OCI-LY1 (cell line): ENCODE data around the gene ZNF618.

Source experiments
- EZH2 ChIP-seq: fragments of 200-600 bp; sonication (generic), shearing (Covaris generic); IDR thresholded peaks from 2 replicates; pipeline ENCODE4 v1.8.0; 2017; ENCODE audit warnings: borderline replicate concordance, mixed run types, mild to moderate bottlenecking, antibody characterized with exemption, low read length, moderate library complexity, mixed read lengths
- TF ChIP-seq, protein P1 (sequence below): fragments of 200-600 bp; sonication (generic), shearing (Covaris generic); IDR thresholded peaks from 2 replicates; pipeline ENCODE4 v1.5.1; 2017; ENCODE audit warnings: mild to moderate bottlenecking, antibody characterized with exemption, low read length, moderate library complexity, mixed read lengths

DNA sequence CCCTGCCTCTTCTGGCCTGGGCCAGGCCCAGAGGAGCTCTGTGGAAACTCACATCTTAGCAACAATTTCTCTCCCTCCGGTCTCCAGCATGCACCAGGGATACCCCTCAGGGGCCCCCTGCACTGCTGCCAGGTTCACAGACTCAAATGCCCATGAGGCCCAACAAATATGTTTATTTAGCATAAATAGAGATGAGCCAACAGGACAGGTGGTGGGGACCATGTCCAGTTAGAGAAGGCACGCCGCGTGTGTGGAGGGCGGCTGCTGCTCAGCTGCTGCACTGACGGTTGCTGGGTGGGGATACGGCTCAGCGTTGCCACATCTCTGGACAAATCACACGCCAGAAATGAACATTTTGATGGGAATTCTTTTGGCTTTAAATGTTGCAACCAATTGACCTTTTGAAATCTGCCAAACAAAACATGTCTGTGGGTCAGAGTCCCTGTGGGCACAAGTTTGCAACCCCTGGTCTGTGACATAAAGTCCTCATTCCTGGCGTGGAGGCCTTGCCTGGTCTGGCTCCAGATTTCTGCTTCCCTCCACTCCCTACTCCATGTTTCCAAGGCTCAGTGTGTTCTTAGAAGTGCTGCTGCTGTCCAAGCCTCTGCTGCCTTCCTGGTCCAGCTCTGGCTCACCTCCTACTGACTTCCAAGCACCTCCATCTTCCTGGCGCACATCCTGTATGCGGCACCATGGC lies 113.1 kb downstream of the ZNF618 start:
- TF ChIP-seq, protein P1, sequence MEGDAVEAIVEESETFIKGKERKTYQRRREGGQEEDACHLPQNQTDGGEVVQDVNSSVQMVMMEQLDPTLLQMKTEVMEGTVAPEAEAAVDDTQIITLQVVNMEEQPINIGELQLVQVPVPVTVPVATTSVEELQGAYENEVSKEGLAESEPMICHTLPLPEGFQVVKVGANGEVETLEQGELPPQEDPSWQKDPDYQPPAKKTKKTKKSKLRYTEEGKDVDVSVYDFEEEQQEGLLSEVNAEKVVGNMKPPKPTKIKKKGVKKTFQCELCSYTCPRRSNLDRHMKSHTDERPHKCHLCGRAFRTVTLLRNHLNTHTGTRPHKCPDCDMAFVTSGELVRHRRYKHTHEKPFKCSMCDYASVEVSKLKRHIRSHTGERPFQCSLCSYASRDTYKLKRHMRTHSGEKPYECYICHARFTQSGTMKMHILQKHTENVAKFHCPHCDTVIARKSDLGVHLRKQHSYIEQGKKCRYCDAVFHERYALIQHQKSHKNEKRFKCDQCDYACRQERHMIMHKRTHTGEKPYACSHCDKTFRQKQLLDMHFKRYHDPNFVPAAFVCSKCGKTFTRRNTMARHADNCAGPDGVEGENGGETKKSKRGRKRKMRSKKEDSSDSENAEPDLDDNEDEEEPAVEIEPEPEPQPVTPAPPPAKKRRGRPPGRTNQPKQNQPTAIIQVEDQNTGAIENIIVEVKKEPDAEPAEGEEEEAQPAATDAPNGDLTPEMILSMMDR: no peak
- no peak for TF ChIP-seq EZH2
